Fibroblast of skin of right quadriceps (primary cell): ENCODE data around the gene SERPINE3.

Source experiments
- DNase-seq: peaks from one replicate; pipeline ENCODE4 v3.0.0-alpha.2; 2013

SERPINE3 gene

GRCh38 chr13:51329606-51330005 is 9.9 kb upstream of the SERPINE3 start:
- no peak for DNase-seq

- DNase-seq: peak; percentile 44
These were observed 8.7 kb upstream of the SERPINE3 start for GRCh38 chr13:51330791-51331190.

- no peak for DNase-seq
These were observed 8.1 kb upstream of the SERPINE3 start for GRCh38 chr13:51331354-51331861.

- no peak for DNase-seq
These were observed 6.7 kb upstream of the SERPINE3 start for GRCh38 chr13:51332566-51333361.

GRCh38 chr13:51333421-51333820 is 6.1 kb upstream of the SERPINE3 start:
- DNase-seq: no peak

- no peak for DNase-seq
These were observed 5.7 kb upstream of the SERPINE3 start for GRCh38 chr13:51333826-51334225.

GRCh38 chr13:51336746-51337145 is 2.7 kb upstream of the SERPINE3 start:
- DNase-seq: no peak

GRCh38 chr13:51339952-51340732 is 651 bp downstream of the SERPINE3 start:
- peak; percentile 14 for DNase-seq

- no peak for DNase-seq
These were observed 1.7 kb downstream of the SERPINE3 start for GRCh38 chr13:51341232-51341631.

GRCh38 chr13:51341791-51342190 is 2.3 kb downstream of the SERPINE3 start:
- no peak for DNase-seq

- DNase-seq: peak; percentile 63
These were observed 3.2 kb downstream of the SERPINE3 start for GRCh38 chr13:51342706-51343105.

GRCh38 chr13:51343475-51343874 is 4.0 kb downstream of the SERPINE3 start:
- peak; percentile 30 for DNase-seq

GRCh38 chr13:51346397-51346796 is 6.9 kb downstream of the SERPINE3 start:
- DNase-seq: no peak

GRCh38 chr13:51347099-51347498 is 7.6 kb downstream of the SERPINE3 start:
- DNase-seq: no peak

- DNase-seq: no peak
These were observed 8.8 kb downstream of the SERPINE3 start for GRCh38 chr13:51348069-51348967.

- DNase-seq: no peak
These were observed 9.5 kb downstream of the SERPINE3 start for GRCh38 chr13:51349016-51349415.

- no peak for DNase-seq
These were observed 15.7 kb downstream of the SERPINE3 start for GRCh38 chr13:51355217-51355616.

GRCh38 chr13:51357928-51358595 is 18.6 kb downstream of the SERPINE3 start:
- no peak for DNase-seq

- no peak for DNase-seq
These were observed 19.9 kb downstream of the SERPINE3 start for GRCh38 chr13:51359352-51359751.

GRCh38 chr13:51360489-51360888 is 21.0 kb downstream of the SERPINE3 start:
- DNase-seq: no peak

- DNase-seq: peak; percentile 58
These were observed 21.6 kb downstream of the SERPINE3 start for GRCh38 chr13:51361106-51361505.

GRCh38 chr13:51363625-51364024 is 24.1 kb downstream of the SERPINE3 start:
- DNase-seq: no peak
